Left ventricle myocardium inferior (tissue), 1 donor: ENCODE data around the gene HIPK2. TPM values are rescaled to one million over a fixed set of nuclear protein-coding genes. Genes with fewer than 3 reads are reported as not detected.
A peak's percentile ranks its signal among the peaks of the same experiment; 100 is the strongest.

Experiments used
- DNase-seq: peaks from one replicate; pipeline ENCODE4 v3.0.0-alpha.2; 2020
- H3K27ac ChIP-seq: fragments of 200-600 bp; replicated peaks from 2 replicates; pipeline ENCODE4 v1.8.0; 2021
- H3K27me3 ChIP-seq: fragments of 200-600 bp; 2 replicates; pipeline ENCODE4 v1.8.0; 2021; ENCODE audit warnings: low read depth
- H3K36me3 ChIP-seq: fragments of 200-600 bp; 2 replicates; pipeline ENCODE4 v1.8.0; 2021
- H3K4me1 ChIP-seq: fragments of 200-600 bp; 2 replicates; pipeline ENCODE4 v1.8.0; 2021
- H3K4me3 ChIP-seq: fragments of 200-600 bp; 2 replicates; pipeline ENCODE4 v1.8.0; 2021; ENCODE audit warnings: mild to moderate bottlenecking, moderate library complexity
- H3K9me3 ChIP-seq: fragments of 200-600 bp; replicated peaks from 2 replicates; pipeline ENCODE4 v1.8.0; 2021
- intact Hi-C: fragments of 100-400 bp; cut with micrococcal nuclease; formaldehyde crosslinking; loops from one replicate; pipeline ENCODE4 v1.11.0; 2022
- total RNA-seq: library from RNA; stranded (reverse); fragmentation: NEBNext Ultra II Directional; extraction: Animal tissue kit (Norgen Biotek cat#: 25700); gene quantifications from one replicate; pipeline ENCODE4 v1.2.1, GENCODE V29; 2021
- TF ChIP-seq, protein P1 (sequence below): fragments of 200-600 bp; IDR thresholded peaks from 2 replicates; pipeline ENCODE4 v1.8.0; 2021; ENCODE audit warnings: antibody characterized with exemption, mild to moderate bottlenecking, borderline replicate concordance
- donor health status: DM: no; HTN: yes; CAD: no; lungs with severe emphysema.

Gene HIPK2
- total RNA-seq, 1 donor from 2014 or later: 127 TPM

DNA sequence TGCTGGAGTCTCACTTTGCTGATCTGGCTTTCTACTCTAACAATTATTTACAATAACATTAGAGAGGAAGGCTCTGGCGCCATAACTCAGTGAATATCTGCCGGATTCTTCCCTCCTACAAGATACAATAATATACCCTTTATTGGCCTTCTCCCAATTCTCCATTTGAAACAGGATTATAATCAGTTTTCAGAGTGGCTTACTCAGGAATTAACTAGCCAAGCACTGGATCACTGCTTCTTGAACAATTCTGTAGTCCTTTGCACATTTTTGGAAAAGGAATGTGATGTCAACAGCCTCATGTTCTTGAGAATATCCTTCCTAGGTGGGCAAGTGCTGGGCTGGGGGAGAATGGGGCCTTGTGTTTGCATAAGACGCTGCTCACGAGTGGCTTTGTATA is 125.9 kb downstream of the HIPK2 start:
- H3K27me3 ChIP-seq: no peaks in the 10 kb centered on the region
- no peaks in the 10 kb centered on the region for H3K36me3 ChIP-seq
- intact Hi-C loops: no loop called here
- peaks cover 96% of the 10 kb centered on the region for H3K4me1 ChIP-seq
- H3K4me3 ChIP-seq: no peak overlapping the region
- DNase-seq: no peak
- no peaks in the 10 kb centered on the region for H3K9me3 ChIP-seq
- peak overlapping the region; percentile 83 for H3K27ac ChIP-seq
- TF ChIP-seq, protein P1, sequence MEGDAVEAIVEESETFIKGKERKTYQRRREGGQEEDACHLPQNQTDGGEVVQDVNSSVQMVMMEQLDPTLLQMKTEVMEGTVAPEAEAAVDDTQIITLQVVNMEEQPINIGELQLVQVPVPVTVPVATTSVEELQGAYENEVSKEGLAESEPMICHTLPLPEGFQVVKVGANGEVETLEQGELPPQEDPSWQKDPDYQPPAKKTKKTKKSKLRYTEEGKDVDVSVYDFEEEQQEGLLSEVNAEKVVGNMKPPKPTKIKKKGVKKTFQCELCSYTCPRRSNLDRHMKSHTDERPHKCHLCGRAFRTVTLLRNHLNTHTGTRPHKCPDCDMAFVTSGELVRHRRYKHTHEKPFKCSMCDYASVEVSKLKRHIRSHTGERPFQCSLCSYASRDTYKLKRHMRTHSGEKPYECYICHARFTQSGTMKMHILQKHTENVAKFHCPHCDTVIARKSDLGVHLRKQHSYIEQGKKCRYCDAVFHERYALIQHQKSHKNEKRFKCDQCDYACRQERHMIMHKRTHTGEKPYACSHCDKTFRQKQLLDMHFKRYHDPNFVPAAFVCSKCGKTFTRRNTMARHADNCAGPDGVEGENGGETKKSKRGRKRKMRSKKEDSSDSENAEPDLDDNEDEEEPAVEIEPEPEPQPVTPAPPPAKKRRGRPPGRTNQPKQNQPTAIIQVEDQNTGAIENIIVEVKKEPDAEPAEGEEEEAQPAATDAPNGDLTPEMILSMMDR: no peak

DNA sequence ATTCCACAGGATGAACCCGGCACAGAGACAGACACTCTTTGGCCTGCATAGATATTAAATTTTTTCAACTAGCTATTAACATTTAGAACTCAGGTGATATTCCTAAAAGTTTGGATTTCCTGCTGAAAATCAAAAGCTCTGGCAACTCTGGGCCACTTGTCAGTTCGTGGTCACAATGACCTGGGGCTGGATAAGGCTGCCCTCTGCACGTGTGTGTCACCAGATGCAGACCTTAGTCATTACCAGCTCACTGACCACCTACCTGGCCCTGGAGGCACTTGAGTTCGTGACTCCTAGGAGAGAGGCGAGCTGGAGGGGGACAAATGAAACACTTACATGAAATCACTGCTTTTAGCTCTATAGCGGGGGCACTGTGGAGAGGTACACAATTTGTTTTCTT is 126.5 kb downstream of the HIPK2 start:
- H3K27me3 ChIP-seq: no peaks in the 10 kb centered on the region
- H3K4me3 ChIP-seq: no peak overlapping the region
- TF ChIP-seq, protein P1: no peak
- no peaks in the 10 kb centered on the region for H3K36me3 ChIP-seq
- H3K27ac ChIP-seq: peak overlapping the region; percentile 83
- H3K4me1 ChIP-seq: peaks cover 96% of the 10 kb centered on the region
- H3K9me3 ChIP-seq: no peaks in the 10 kb centered on the region
- no peak for DNase-seq
- intact Hi-C loops: no loop called here

DNA sequence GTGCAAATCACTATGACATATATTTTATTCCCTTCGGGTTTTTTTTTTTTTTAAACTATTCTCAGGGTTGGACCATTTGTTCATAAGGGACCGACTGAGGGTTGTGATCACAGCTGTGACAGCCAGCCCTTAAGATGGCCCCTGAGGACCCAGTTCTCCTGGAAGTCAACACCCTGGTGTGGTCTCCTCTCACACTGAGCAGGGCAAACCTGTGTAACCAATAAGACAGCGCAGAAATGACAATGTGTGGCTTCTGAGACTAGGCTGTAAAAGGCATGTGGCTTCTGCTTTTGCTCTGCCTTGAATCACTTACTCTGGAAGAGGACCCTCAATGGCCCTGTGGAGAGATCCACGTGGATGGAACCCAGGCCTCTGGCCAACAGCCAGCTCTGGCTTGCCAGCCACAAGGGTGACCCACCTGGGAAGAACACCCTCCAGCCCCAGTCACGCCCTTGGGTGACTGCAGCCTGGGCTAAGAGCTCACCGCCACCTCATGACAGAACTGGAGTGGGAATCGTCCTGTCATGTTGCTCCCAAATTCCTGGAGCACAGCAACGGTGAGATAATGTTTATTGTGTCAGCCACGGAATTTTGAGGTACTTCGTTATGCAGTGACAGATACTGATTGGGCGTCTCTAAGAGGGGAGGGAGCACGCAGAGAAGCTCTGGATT is 127.2 kb downstream of the HIPK2 start:
- H3K27me3 ChIP-seq: no peaks in the 10 kb centered on the region
- H3K36me3 ChIP-seq: no peaks in the 10 kb centered on the region
- peaks cover 96% of the 10 kb centered on the region for H3K4me1 ChIP-seq
- TF ChIP-seq, protein P1: no peak
- DNase-seq: peak; percentile 42
- intact Hi-C loops: no loop called here
- no peak overlapping the region for H3K4me3 ChIP-seq
- peak overlapping the region; percentile 83 for H3K27ac ChIP-seq
- no peaks in the 10 kb centered on the region for H3K9me3 ChIP-seq

DNA sequence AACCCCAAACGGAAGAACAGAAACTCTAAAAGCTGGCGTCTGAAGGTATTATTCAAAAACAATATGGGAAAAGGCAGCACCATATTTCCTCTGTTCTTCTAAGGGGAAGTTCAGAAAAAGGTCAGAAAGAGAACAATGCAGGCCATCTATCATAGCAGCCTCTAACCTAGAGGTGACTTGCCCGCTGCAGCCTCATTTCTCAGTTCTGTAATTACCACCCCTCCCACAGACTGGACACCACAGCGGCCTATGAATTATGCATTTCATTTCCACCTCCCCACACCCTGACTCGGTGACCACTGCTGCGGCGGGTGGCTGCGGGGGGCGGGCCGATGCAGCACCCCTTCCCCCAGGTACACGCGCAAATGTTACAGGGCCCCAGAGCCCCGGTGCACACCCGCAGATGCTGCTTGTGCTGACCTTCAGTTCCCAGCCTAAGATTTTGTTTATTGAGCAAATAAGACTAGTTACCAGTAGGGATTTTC is 128.8 kb downstream of the HIPK2 start:
- H3K9me3 ChIP-seq: no peaks in the 10 kb centered on the region
- H3K4me1 ChIP-seq: peaks cover 89% of the 10 kb centered on the region
- H3K36me3 ChIP-seq: no peaks in the 10 kb centered on the region
- peak overlapping the region; percentile 83 for H3K27ac ChIP-seq
- no peaks in the 10 kb centered on the region for H3K27me3 ChIP-seq
- TF ChIP-seq, protein P1: no peak
- DNase-seq: peak; percentile 29
- intact Hi-C loops: loop anchor here (5.0 to 10.0 kb wide), 2 partner anchors 128 to 356 kb away; partner anchors contain the start of gene HIPK2
- H3K4me3 ChIP-seq: peak overlapping the region; percentile 43

DNA sequence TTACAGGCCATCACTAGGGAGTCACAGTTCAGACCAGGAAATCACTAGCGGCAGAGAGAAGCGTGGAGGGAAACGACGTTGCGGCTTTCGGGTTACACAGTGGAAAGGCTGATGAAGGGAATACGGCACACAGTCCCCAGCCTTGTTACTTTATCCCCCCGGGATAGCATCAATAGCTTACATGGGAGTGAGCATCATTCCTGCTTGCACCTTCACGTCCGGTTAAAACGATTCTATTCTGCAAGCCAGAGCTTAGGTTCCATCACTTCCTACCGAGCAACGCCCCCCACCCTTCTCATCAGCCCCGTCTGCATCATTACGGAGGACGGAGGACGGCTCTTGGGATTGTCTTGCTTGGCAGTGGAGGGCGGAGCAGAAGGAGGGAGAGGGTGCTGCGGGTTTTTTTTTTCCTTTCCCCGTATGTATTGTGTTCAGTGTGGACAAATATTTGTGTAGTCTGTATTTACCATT is 129.4 kb downstream of the HIPK2 start:
- no peaks in the 10 kb centered on the region for H3K27me3 ChIP-seq
- intact Hi-C loops: loop anchor here (5.0 to 10.0 kb wide), 2 partner anchors 129 to 356 kb away; partner anchors contain the start of gene HIPK2
- peaks cover 4% of the 10 kb centered on the region for H3K36me3 ChIP-seq
- peaks cover 86% of the 10 kb centered on the region for H3K4me1 ChIP-seq
- no peak for DNase-seq
- H3K27ac ChIP-seq: peak overlapping the region; percentile 83
- no peaks in the 10 kb centered on the region for H3K9me3 ChIP-seq
- TF ChIP-seq, protein P1: no peak
- peak overlapping the region; percentile 43 for H3K4me3 ChIP-seq
